Endothelial cell of umbilical vein (primary cell): ENCODE data around the gene NECAB2. TPM values are rescaled to one million over a fixed set of nuclear protein-coding genes. Genes with fewer than 3 reads are reported as not detected.

ENCODE experiments used
- BruUV-seq: library from RNA; stranded (reverse); fragments of 400-500 nt; replicated peaks from 2 replicates; lab custom pipeline; 2021; lab: Mats Ljungman, UMichigan
- CTCF ChIA-PET: fragments of 300-600, 350-600 bp; sonication (Branson Sonifier 250); formaldehyde crosslinking; loops from one replicate; lab custom pipeline; 2021; ENCODE audit warnings: antibody characterized with exemption, inconsistent platforms; lab: Charles Lee
- POLR2A ChIA-PET: fragments of 300-600, 350-600 bp; sonication (Branson Sonifier 250); formaldehyde crosslinking; loops from one replicate; lab custom pipeline; 2021; ENCODE audit warnings: antibody characterized with exemption, inconsistent platforms; lab: Charles Lee
- DNase-seq: peaks from one replicate; pipeline ENCODE4 v3.0.0-alpha.2; 2011; ENCODE audit warnings: low read depth, low spot score
- FAIRE-seq: peaks from 2 replicates; lab custom pipeline; 2011; peaks lifted over from hg19 to GRCh38; lab: Jason Lieb, UNC
- H2AFZ ChIP-seq: 2 replicates; pipeline ENCODE4 v1.6.0; 2012; ENCODE audit warnings: low read depth, low read length, control low read depth, inconsistent platforms
- H3K27ac ChIP-seq: 2 replicates; pipeline ENCODE4 v1.5.1; 2011; ENCODE audit warnings: low read depth, mild to moderate bottlenecking, control low read depth, low read length, moderate library complexity; ENCODE audit not compliant: insufficient read depth
- H3K27me3 ChIP-seq, 2 experiments: 2 replicates each; pipeline versions ENCODE4 v1.6.0 to v1.6.1; 2011; ENCODE audit warnings: low read length in 2 of 2, mixed read lengths in 1 of 2; ENCODE audit not compliant: control insufficient read depth in 2 of 2, insufficient read depth in 2 of 2
- H3K36me3 ChIP-seq, 2 experiments: 2 replicates in 1 of 2; 3 replicates in 1 of 2; pipeline ENCODE4 v1.5.1; 2011; ENCODE audit warnings: low read length in 2 of 2, mild to moderate bottlenecking in 1 of 2, moderate library complexity in 1 of 2; ENCODE audit not compliant: control insufficient read depth in 2 of 2, insufficient read depth in 2 of 2; ENCODE audit errors: extremely low read depth in 1 of 2
- H3K4me1 ChIP-seq: 3 replicates; pipeline ENCODE4 v1.5.1; 2011; ENCODE audit warnings: mild to moderate bottlenecking, low read length; ENCODE audit not compliant: control insufficient read depth, insufficient read depth; ENCODE audit errors: extremely low read depth
- H3K4me2 ChIP-seq: 2 replicates; pipeline ENCODE4 v1.6.1; 2011; ENCODE audit warnings: low read length, control low read depth, mixed read lengths; ENCODE audit not compliant: insufficient read depth
- H3K4me3 ChIP-seq, 3 experiments: fragments of 200-600 bp in 1 of 3; sonication (generic), shearing (Covaris generic) in 1 of 3; replicated peaks in 1 of 3; 2 replicates each; pipeline ENCODE4 v1.5.1; 2011 to 2016; ENCODE audit warnings: control low read depth in 3 of 3, low read length in 3 of 3, mild to moderate bottlenecking in 2 of 3, inconsistent platforms in 1 of 3, low read depth in 1 of 3, moderate library complexity in 1 of 3; ENCODE audit not compliant: insufficient read depth in 1 of 3
- H3K79me2 ChIP-seq: 2 replicates; pipeline ENCODE4 v1.6.0; 2012; ENCODE audit warnings: low read length, inconsistent platforms; ENCODE audit not compliant: control insufficient read depth, insufficient read depth
- H3K9ac ChIP-seq: replicated peaks from 2 replicates; pipeline ENCODE3; 2011; ENCODE audit warnings: low read length, control low read depth; ENCODE audit not compliant: insufficient read depth; ENCODE audit errors: extremely low read depth
- H3K9me1 ChIP-seq: replicated peaks from 3 replicates; pipeline ENCODE4 v1.6.0; 2011; ENCODE audit warnings: mild to moderate bottlenecking, low read length; ENCODE audit not compliant: control insufficient read depth, insufficient read depth; ENCODE audit errors: extremely low read depth
- H3K9me3 ChIP-seq: replicated peaks from 2 replicates; pipeline ENCODE4 v1.5.1; 2012; ENCODE audit warnings: low read length, inconsistent platforms; ENCODE audit not compliant: control insufficient read depth, insufficient read depth
- H4K20me1 ChIP-seq: replicated peaks from 2 replicates; pipeline ENCODE3; 2011; ENCODE audit warnings: mild to moderate bottlenecking, low read length; ENCODE audit not compliant: control insufficient read depth, insufficient read depth; ENCODE audit errors: extremely low read depth
- EZH2 ChIP-seq: IDR thresholded peaks from 2 replicates; pipeline ENCODE4 v1.6.1; 2012; ENCODE audit warnings: borderline replicate concordance, low read depth, mild to moderate bottlenecking, moderate library complexity, low read length, inconsistent platforms; ENCODE audit not compliant: severe bottlenecking
- FOS ChIP-seq: IDR thresholded peaks from 2 replicates; pipeline ENCODE4 v1.6.1; 2011; ENCODE audit warnings: mild to moderate bottlenecking, low read length, moderate library complexity, borderline replicate concordance; ENCODE audit not compliant: insufficient read depth
- GATA2 ChIP-seq: IDR thresholded peaks from 2 replicates; pipeline ENCODE4 v1.7.0; 2011; ENCODE audit warnings: low read depth, mild to moderate bottlenecking, moderate library complexity, mixed read lengths, low read length; ENCODE audit not compliant: insufficient read length, insufficient read depth
- JUN ChIP-seq: IDR thresholded peaks from 2 replicates; pipeline ENCODE4 v1.6.1; 2011; ENCODE audit warnings: borderline replicate concordance, low read depth; ENCODE audit not compliant: insufficient read length, insufficient read depth
- MAX ChIP-seq: IDR thresholded peaks from 2 replicates; pipeline ENCODE4 v1.6.1; 2011; ENCODE audit not compliant: insufficient read depth, insufficient read length
- MYC ChIP-seq: IDR thresholded peaks from one replicate; pipeline ENCODE4 v1.6.1; 2011; ENCODE audit warnings: mild to moderate bottlenecking, low read depth, low read length
- POLR2A ChIP-seq: IDR thresholded peaks from 2 replicates; pipeline ENCODE4 v1.6.1; 2012; ENCODE audit warnings: low read depth, mild to moderate bottlenecking, control low read depth, low read length
- POLR2AphosphoS5 ChIP-seq: IDR thresholded peaks from 2 replicates; pipeline ENCODE4 v1.6.1; 2012; ENCODE audit warnings: low read depth, mild to moderate bottlenecking, control low read depth, low read length, moderate library complexity; ENCODE audit not compliant: insufficient read depth
- dilution Hi-C: fragments of 300-500 bp; cut with MboI; formaldehyde crosslinking; loops from one replicate; pipeline ENCODE4 v1.15.0; 2019; ENCODE audit warnings: low sequenced_read_pairs; ENCODE audit not compliant: extremely low pct_ligation_motif_present
- intact Hi-C: fragments of 100-400 bp; cut with micrococcal nuclease; formaldehyde crosslinking; loops from one replicate; pipeline ENCODE4 v1.10.0; 2022
- polyA plus RNA-seq, 4 experiments: library from polyadenylated mRNA; depleted of rRNA in 3 of 4; stranded (reverse) in 3 of 4; unstranded in 1 of 4; fragments of >200 nt; gene quantifications; 2 replicates each; pipeline versions ENCODE4 v1.2.1 to v1.2.3, GENCODE V29; 2011 to 2012; ENCODE audit warnings: missing spikeins in 1 of 4
- total RNA-seq: library from RNA; stranded (reverse); gene quantifications from 2 replicates; pipeline ENCODE4 v1.2.3, GENCODE V29; 2021
- TF ChIP-seq, protein P1 (sequence below), 2 donors: IDR thresholded peaks; 1 replicate in 1 of 2; 2 replicates in 1 of 2; pipeline ENCODE4 v1.5.1; 2011; ENCODE audit warnings: low read length in 2 of 2, mild to moderate bottlenecking in 2 of 2, moderate library complexity in 2 of 2, control low read depth in 1 of 2, inconsistent platforms in 1 of 2, low read depth in 1 of 2; ENCODE audit not compliant: insufficient read depth in 1 of 2; ENCODE audit errors: extremely low read depth in 1 of 2

Gene NECAB2
- total and polyA plus RNA-seq, 2 donors (not counting 3 experiments of a cell fraction or from before 2014, with no cell fraction given): 0.26 to 0.31 TPM

GRCh38 chr16:83959656-83960434 is 8.2 kb upstream of the NECAB2 start:
- DNase-seq (no peak), FAIRE-seq (no peak)
- ChIA-PET CTCF (interaction anchor here (0.9 kb wide), 1 partner anchor 106 kb away, joined by 3 read pairs; no protein-coding TSS in a partner anchor), POLR2A (interaction anchor here (0.6 kb wide), 1 partner anchor 86 kb away, joined by 3 read pairs; no protein-coding TSS in a partner anchor)
- dilution Hi-C loops: no loop called here
- intact Hi-C loops: loop anchor here (5.0 to 10.0 kb wide), 2 partner anchors 82 to 345 kb away; partner anchors contain the start of gene SLC38A8
- no peak overlapping the region for H3K9ac ChIP-seq
- no peaks in the 10 kb centered on the region for H3K9me1 ChIP-seq
- no peaks in the 10 kb centered on the region for H3K27me3 ChIP-seq
- no peaks in the 10 kb centered on the region for H4K20me1 ChIP-seq
- no peaks in the 10 kb centered on the region for H3K9me3 ChIP-seq
- peaks cover under 1% of the 10 kb centered on the region for H3K4me1 ChIP-seq
- peaks cover 1% of the 10 kb centered on the region for H3K79me2 ChIP-seq
- TF ChIP-seq MAX: no peak
- TF ChIP-seq POLR2A: no peak
- TF ChIP-seq FOS: no peak
- TF ChIP-seq MYC: no peak
- TF ChIP-seq POLR2AphosphoS5: no peak
- TF ChIP-seq JUN: no peak
- TF ChIP-seq, protein P1, sequence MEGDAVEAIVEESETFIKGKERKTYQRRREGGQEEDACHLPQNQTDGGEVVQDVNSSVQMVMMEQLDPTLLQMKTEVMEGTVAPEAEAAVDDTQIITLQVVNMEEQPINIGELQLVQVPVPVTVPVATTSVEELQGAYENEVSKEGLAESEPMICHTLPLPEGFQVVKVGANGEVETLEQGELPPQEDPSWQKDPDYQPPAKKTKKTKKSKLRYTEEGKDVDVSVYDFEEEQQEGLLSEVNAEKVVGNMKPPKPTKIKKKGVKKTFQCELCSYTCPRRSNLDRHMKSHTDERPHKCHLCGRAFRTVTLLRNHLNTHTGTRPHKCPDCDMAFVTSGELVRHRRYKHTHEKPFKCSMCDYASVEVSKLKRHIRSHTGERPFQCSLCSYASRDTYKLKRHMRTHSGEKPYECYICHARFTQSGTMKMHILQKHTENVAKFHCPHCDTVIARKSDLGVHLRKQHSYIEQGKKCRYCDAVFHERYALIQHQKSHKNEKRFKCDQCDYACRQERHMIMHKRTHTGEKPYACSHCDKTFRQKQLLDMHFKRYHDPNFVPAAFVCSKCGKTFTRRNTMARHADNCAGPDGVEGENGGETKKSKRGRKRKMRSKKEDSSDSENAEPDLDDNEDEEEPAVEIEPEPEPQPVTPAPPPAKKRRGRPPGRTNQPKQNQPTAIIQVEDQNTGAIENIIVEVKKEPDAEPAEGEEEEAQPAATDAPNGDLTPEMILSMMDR (IDR thresholded peaks at IDR 0.05; ENCODE audit: extremely low read depth in 1 of 2, insufficient read depth in 1 of 2, low read depth in 1 of 2, low read length in 2 of 2): no peak
- TF ChIP-seq GATA2: no peak
- no peak for TF ChIP-seq EZH2
- no peak overlapping the region for H3K27ac ChIP-seq
- no peak overlapping the region for H2AFZ ChIP-seq
- H3K36me3 ChIP-seq: peaks cover 4 to 6% of the 10 kb centered on the region in 2 experiments
- no peak overlapping the region for H3K4me2 ChIP-seq
- no TSS peak for BruUV-seq
- H3K4me3 ChIP-seq: no peak overlapping the region
